Gastroesophageal sphincter (tissue), 4 donors: ENCODE measurements around the gene TBC1D22B. TPM values are rescaled to one million over a fixed set of nuclear protein-coding genes. Genes with fewer than 3 reads are reported as not detected.

ENCODE experiments used
- ATAC-seq: fragments of 150-250 bp; one replicate; pipeline ENCODE4 v1.9.1; 2016; ENCODE audit warnings: mild to moderate bottlenecking, moderate library complexity
- H3K27ac ChIP-seq, 4 donors: fragments of 200-600 bp; sonication (generic) in 3 of 4; 1 replicate in 3 of 4; 2 replicates in 1 of 4; pipeline ENCODE4 v1.5.1; 2016 to 2019
- H3K27me3 ChIP-seq: fragments of 200-600 bp; sonication (generic); one replicate; pipeline ENCODE4 v1.5.1; 2019
- H3K36me3 ChIP-seq, 2 donors: fragments of 200-600 bp; sonication (generic); one replicate each; pipeline ENCODE4 v1.5.1; 2019; ENCODE audit warnings: control low read depth in 1 of 2
- H3K4me1 ChIP-seq, 3 donors: fragments of 200-600 bp; sonication (generic); 1 replicate in 2 of 3; 2 replicates in 1 of 3; pipeline ENCODE4 v1.5.1; 2016 to 2019; ENCODE audit warnings: control low read depth in 2 of 3
- H3K4me3 ChIP-seq, 2 donors: fragments of 200-600 bp; sonication (generic); one replicate each; pipeline ENCODE4 v1.5.1; 2019; ENCODE audit warnings: mild to moderate bottlenecking in 1 of 2, moderate library complexity in 1 of 2
- H3K9me3 ChIP-seq, 3 donors: fragments of 200-600 bp; sonication (generic); one replicate each; pipeline ENCODE4 v1.5.1; 2017 to 2019; ENCODE audit warnings: control low read depth in 2 of 3
- CTCF ChIP-seq, 4 experiments: fragments of 200-600 bp in 2 of 4; fragments of 450-650 bp in 2 of 4; sonication (generic) in 1 of 4; IDR thresholded peaks; one replicate each; pipeline ENCODE4 v1.5.1; 2017 to 2019; ENCODE audit warnings: antibody characterized with exemption in 4 of 4, mild to moderate bottlenecking in 2 of 4, moderate library complexity in 2 of 4
- EP300 ChIP-seq: sonication (generic); formaldehyde crosslinking; IDR thresholded peaks from one replicate; pipeline ENCODE4 v1.6.1; 2017; ENCODE audit warnings: antibody characterized with exemption, mild to moderate bottlenecking
- POLR2A ChIP-seq, 2 donors: fragments of 450-650 bp; IDR thresholded peaks; one replicate each; pipeline ENCODE4 v1.6.1; 2017; ENCODE audit warnings: antibody characterized with exemption in 2 of 2, mild to moderate bottlenecking in 2 of 2, moderate library complexity in 1 of 2
- POLR2AphosphoS5 ChIP-seq: sonication (generic); formaldehyde crosslinking; IDR thresholded peaks from one replicate; pipeline ENCODE4 v1.6.1; 2017; ENCODE audit warnings: antibody characterized with exemption
- WGBS, 2 donors: methylation state at CpG; one replicate each; pipeline ENCODE4 v1.1.5; 2018; ENCODE audit warnings: low coverage in 1 of 2; 5-methylcytosine and 5-hydroxymethylcytosine counted together
- total RNA-seq, 4 donors: library from RNA; depleted of rRNA; stranded (reverse); fragments of >200 nt; gene quantifications; one replicate each; pipeline ENCODE4 v1.1.0, GENCODE V29; 2016

The TBC1D22B gene
- total RNA-seq, 4 donors from 2014 or later = 5.0 to 9.2 (median 8.3) TPM

GRCh38 chr6:37243131-37243815 is 14.3 kb upstream of the TBC1D22B start:
- no peak for ATAC-seq
- TF ChIP-seq CTCF (IDR thresholded peaks at IDR 0.05) = no peak
- no peak for TF ChIP-seq POLR2A (IDR thresholded peaks at IDR 0.05)
- no peak for TF ChIP-seq EP300
- TF ChIP-seq POLR2AphosphoS5 = no peak
- Histone ChIP-seq H3K4me3 (no peak overlapping the region), H3K27me3 (no peaks in the 10 kb centered on the region), H3K36me3 (no peaks in the 10 kb centered on the region), H3K27ac (peak overlapping the region; percentile 31 to 85 (median 79)), H3K9me3 (no peaks in the 10 kb centered on the region), H3K4me1 (peaks cover 8 to 66% (median 28%) of the 10 kb centered on the region in 3 donors)
- WGBS, 2 donors = 70 to 80% methylated on average over 6 to 7 of the region's 8 CpGs

- TF ChIP-seq POLR2A (IDR thresholded peaks at IDR 0.05) = no peak
- TF ChIP-seq CTCF (IDR thresholded peaks at IDR 0.05) = no peak
- no peak for TF ChIP-seq POLR2AphosphoS5
- no peak for TF ChIP-seq EP300
- H3K27me3 ChIP-seq = no peaks in the 10 kb centered on the region
- H3K36me3 ChIP-seq = no peaks in the 10 kb centered on the region
- ATAC-seq = no peak
- H3K4me3 ChIP-seq = no peak overlapping the region
- peak overlapping the region; percentile 76 to 85 (median 79) for H3K27ac ChIP-seq
- WGBS, 2 donors = 45 to 48% methylated on average over 2 to 3 of the region's 3 CpGs
- H3K9me3 ChIP-seq = no peaks in the 10 kb centered on the region
- peaks cover 8 to 60% (median 28%) of the 10 kb centered on the region in 3 donors for H3K4me1 ChIP-seq
Measured at GRCh38 chr6:37243816-37244370, 13.7 kb upstream of the TBC1D22B start.

GRCh38 chr6:37244430-37245310 is 12.9 kb upstream of the TBC1D22B start:
- peak; percentile 89 for ATAC-seq
- H3K36me3 ChIP-seq = no peaks in the 10 kb centered on the region
- 17 to 63% methylated on average over 4 to 5 of the region's 6 CpGs for WGBS, 2 donors
- H3K27me3 ChIP-seq = no peaks in the 10 kb centered on the region
- H3K4me3 ChIP-seq = no peak overlapping the region
- TF ChIP-seq CTCF (IDR thresholded peaks at IDR 0.05) (no peak), POLR2AphosphoS5 (peak; percentile 95), EP300 (no peak), POLR2A (IDR thresholded peaks at IDR 0.05) (no peak)
- H3K27ac ChIP-seq = peak overlapping the region; percentile 76 to 85 (median 79)
- H3K4me1 ChIP-seq = peaks cover 8 to 53% (median 28%) of the 10 kb centered on the region in 3 donors
- no peaks in the 10 kb centered on the region for H3K9me3 ChIP-seq

GRCh38 chr6:37251211-37251780 is 6.3 kb upstream of the TBC1D22B start:
- Histone ChIP-seq H3K9me3 (no peaks in the 10 kb centered on the region), H3K4me1 (no peaks in the 10 kb centered on the region), H3K36me3 (no peaks in the 10 kb centered on the region), H3K27me3 (peaks cover 4% of the 10 kb centered on the region), H3K4me3 (no peak overlapping the region), H3K27ac (no peak overlapping the region)
- WGBS, 2 donors = 64 to 76% methylated on average over 3 to 4 of the region's 4 CpGs
- TF ChIP-seq EP300 (no peak), CTCF (IDR thresholded peaks at IDR 0.05) (no peak), POLR2A (IDR thresholded peaks at IDR 0.05) (no peak), POLR2AphosphoS5 (no peak)
- no peak for ATAC-seq
